Forelimb muscle (tissue), 1 donor: ENCODE data around the gene TRAF3IP3. TPM values are rescaled to one million over a fixed set of nuclear protein-coding genes. Genes with fewer than 3 reads are reported as not detected.

Experiments used
- DNase-seq: peaks from one replicate; pipeline ENCODE4 v3.0.0-alpha.2; 2013; ENCODE audit warnings: low read depth
- polyA plus RNA-seq: library from polyadenylated mRNA; unstranded; fragments of 120-200 nt; gene quantifications from one replicate; pipeline ENCODE4 v1.2.1, GENCODE V29; 2013; ENCODE audit not compliant: insufficient read length

The TRAF3IP3 gene, protein sequence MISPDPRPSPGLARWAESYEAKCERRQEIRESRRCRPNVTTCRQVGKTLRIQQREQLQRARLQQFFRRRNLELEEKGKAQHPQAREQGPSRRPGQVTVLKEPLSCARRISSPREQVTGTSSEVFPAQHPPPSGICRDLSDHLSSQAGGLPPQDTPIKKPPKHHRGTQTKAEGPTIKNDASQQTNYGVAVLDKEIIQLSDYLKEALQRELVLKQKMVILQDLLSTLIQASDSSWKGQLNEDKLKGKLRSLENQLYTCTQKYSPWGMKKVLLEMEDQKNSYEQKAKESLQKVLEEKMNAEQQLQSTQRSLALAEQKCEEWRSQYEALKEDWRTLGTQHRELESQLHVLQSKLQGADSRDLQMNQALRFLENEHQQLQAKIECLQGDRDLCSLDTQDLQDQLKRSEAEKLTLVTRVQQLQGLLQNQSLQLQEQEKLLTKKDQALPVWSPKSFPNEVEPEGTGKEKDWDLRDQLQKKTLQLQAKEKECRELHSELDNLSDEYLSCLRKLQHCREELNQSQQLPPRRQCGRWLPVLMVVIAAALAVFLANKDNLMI
- polyA plus RNA-seq: 3.1 TPM

DNA sequence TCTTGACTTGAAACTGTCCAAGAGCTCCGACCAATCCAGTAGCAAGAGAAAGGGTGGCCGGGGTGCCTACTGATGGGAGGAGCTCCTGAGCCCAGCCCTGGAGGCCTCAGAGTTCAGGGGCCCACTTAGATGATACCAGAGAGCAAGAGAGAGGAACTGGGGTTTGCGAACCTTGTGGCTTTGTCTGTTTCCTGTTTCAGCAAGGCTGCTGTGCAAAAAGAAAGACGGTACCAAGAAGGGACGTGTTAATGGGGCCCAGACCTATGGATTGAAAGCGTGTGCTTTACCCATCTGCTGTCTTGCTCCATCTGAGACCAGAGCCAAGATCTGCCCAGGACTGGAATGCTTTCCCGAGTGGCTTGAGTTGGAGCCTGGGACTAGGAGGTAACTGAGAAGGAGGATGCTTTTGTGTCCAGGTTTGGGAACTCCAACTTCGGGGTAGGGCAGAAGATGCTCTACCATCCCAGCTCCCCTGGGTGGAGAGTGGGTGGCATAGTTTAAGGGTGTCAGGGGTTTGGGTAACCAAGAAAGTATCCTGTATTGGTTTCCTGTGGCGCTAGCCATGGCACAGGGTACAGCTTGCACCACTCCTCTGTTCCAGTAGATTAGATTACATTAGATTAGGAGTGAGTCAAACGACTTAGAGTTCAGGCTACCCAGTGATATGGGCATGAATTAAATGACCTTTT, at the start of gene TRAF3IP3:
Gene TRAF3IP3 (plus strand): TSS at position 128 of the 689 bp plus-strand sequence. CDS start 3,987 bp downstream, outside the sequence.
- no peak for DNase-seq

- DNase-seq: no peak
Measured at GRCh38 chr1:209706622-209707021, 49.2 kb upstream of the TRAF3IP3 start.

DNA sequence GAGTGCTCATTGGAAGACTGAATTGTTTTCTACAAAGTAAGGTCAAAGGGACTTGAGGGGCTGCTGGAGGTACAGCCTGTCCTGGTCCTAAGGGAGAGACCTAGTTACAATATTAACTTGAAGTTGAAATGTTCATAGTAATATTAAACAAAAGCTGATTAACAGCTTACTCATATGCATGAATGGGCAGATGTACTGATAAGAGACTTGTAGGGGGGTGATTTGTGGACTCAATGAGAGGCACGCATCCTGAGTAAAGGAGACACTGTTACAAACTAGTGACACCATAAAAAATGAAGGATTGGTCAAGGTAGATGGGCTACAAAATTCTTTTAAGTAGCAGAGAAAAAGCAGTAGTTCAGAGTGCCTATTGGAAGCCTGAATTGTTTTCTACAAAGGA, 48.5 kb upstream of the TRAF3IP3 start:
- DNase-seq: no peak

DNA sequence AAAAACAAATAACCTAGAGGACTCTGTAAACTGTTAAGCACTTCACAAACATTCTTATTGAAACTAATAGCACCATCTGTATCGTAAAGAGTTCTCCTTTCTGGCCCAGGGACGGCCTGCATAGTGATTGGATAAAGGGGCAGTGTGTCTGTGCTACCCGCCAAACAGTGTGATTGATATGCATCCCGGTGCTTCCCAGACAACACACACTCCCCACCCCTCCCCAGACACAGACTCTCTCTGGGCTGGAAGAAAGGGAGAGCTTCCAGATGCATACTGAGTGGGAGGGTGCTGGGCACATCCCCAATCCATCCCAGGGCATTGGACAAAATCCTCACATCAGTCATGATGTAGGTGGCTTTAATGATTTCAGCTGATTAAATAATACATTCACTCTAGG, 47.6 kb upstream of the TRAF3IP3 start:
- no peak for DNase-seq

DNA sequence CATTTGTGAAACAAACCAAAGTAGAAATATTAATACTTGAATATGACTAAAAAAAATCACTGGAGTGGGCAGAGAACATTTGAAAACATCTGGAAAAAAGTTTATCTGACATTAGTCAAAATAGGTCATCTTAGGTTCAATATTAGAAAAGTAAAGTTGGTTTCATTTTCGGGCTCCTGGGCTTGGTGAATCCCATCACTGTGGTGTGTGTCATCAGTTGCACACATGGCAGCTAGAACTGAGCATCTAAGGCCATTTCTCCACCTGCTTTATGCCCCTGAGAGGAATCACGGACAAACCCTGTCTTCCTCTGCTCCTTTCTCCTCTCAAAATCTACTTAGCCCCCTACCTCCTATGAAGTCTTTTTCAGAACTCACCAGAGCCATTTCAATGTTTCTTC, 45.8 kb upstream of the TRAF3IP3 start:
- no peak for DNase-seq

GRCh38 chr1:209710847-209711246, 45.0 kb upstream of the TRAF3IP3 start:
- no peak for DNase-seq

- DNase-seq: no peak
Measured at GRCh38 chr1:209714338-209714737, 41.5 kb upstream of the TRAF3IP3 start.

DNA sequence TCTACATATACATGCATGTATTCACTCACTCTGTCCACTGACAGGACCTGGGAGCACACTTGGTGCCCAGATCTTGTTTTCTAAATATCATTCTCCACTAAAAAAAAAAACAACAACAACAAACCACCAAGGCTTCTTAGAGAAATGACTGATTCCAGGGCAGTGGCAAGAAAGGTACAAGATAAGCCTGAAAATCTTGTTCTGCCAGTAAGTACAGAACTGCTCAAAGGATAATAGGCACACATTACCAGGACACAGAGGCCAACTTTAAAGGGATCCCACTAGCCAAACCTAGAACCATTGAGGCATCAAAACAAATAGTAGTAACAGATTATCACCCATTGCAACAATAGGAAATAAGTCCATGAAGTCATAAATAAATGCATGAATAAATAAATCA, 40.5 kb upstream of the TRAF3IP3 start:
- no peak for DNase-seq

- no peak for DNase-seq
Measured at GRCh38 chr1:209717818-209718217, 38.0 kb upstream of the TRAF3IP3 start.

DNA sequence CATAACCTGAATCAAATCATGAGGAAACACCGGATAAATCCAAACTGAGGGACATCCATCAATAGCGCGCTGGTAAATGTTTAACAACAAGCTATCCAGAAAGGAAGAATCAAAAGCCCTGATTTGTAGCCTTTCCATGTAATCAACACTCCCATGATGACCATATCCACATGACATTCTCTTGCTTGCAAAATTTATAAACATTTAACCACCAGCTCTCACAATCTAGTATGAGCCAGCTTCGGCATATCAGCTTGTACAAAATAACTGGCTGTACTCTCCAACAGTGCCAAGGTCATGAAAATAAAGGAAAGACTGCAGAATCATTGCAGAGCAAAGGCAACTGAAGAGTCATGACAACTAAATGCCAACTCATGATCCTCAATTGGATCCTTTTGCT, 35.5 kb upstream of the TRAF3IP3 start:
- DNase-seq: no peak

DNA sequence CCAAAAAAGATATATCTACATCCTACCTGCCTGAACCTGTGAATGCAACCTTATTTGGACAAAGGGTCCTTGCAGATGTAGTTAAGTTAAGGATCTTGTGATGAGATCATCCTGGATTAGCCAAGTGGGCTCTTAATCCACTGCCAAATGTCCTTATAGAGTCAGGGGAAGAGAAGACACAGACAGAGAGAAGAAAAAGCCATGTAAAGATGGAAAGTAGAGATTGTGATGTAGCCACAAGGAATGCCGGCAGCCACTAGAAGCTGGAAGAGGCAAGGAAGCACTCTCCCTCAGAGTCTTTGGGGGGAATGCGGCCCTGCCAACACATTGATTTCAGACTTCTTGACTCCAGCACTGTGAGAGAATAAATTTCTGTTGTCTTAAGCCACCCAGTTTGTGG, 35.0 kb upstream of the TRAF3IP3 start:
- DNase-seq: no peak

GRCh38 chr1:209721323-209721722, 34.5 kb upstream of the TRAF3IP3 start:
- no peak for DNase-seq

DNA sequence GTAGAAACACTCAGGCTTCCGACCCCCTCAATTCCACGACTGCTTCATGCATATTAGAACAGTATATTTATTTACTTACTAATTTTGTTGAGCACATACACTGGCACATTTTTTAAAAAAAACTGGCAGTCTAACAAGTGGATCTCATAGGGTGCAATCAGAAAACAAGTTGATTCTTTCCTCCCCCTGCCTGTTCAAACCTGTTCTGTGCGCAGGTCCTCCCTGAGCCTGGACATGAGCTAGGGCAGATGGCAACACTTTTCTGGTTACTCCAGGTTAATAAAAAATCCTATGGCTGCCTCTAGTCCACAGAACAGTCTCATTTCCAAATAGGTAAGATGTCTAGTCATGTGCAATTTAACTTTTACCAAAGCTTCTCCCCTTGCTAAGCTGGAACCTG, 32.6 kb upstream of the TRAF3IP3 start:
- no peak for DNase-seq

GRCh38 chr1:209723756-209724693, 31.8 kb upstream of the TRAF3IP3 start:
- no peak for DNase-seq

- DNase-seq: no peak
Measured at GRCh38 chr1:209727286-209727685, 28.6 kb upstream of the TRAF3IP3 start.

DNA sequence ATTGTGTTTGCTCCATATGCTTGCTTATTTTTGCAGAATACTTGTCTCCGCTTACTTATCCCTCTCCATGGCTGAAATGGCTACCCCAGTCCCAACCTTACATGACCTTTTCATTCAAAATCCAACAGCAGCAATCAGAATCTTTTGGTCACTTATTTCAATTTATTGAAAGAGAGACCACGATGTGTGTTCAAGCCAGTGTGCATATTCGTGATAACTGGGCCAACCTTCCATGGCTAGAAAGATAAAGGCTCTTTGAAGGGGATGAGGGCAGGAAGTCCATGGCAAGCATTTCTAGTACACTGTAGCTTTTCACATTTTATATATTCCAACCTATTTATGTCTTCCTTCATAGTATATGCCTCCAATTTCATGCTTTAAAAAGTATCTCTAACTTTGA, 28.1 kb upstream of the TRAF3IP3 start:
- DNase-seq: no peak

DNA sequence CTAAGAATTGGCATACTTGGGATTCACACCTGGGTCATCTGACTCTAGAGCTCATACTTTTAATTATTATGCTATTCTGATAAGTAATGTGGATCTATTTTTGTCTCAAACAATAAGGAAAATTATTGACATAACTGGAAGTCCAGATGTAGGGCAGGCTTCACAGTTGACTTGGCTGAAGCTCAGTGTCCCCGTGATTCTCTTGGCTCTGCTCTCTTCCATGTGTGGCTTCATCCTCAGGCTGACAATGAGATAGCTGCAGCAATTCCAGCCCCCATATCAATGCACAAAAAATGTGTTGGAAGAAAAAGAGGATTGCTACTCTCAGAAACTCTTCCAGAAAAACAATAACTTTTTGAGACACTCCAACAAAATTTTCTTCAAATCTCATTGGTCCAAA, 27.4 kb upstream of the TRAF3IP3 start:
- DNase-seq: no peak

- DNase-seq: no peak
Measured at GRCh38 chr1:209729436-209729835, 26.4 kb upstream of the TRAF3IP3 start.

DNA sequence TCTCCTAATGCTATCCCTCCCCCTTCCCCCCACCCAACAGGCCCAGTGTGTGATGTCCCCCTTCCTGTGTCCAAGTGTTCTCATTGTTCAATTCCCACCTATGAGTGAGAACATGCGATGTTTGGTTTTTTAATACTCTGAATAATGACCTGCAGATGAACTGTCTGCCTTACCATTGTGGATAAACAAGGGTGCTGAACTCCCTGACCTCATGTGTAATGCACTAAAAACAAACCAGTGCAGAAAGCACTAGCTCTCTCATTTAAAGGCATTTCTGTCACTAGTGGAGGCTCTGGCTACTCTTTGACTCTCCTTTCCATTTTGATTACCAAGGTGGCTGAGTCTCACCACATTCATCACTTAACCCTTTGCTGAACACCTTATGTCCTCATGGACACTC, 23.1 kb upstream of the TRAF3IP3 start:
- DNase-seq: no peak

DNA sequence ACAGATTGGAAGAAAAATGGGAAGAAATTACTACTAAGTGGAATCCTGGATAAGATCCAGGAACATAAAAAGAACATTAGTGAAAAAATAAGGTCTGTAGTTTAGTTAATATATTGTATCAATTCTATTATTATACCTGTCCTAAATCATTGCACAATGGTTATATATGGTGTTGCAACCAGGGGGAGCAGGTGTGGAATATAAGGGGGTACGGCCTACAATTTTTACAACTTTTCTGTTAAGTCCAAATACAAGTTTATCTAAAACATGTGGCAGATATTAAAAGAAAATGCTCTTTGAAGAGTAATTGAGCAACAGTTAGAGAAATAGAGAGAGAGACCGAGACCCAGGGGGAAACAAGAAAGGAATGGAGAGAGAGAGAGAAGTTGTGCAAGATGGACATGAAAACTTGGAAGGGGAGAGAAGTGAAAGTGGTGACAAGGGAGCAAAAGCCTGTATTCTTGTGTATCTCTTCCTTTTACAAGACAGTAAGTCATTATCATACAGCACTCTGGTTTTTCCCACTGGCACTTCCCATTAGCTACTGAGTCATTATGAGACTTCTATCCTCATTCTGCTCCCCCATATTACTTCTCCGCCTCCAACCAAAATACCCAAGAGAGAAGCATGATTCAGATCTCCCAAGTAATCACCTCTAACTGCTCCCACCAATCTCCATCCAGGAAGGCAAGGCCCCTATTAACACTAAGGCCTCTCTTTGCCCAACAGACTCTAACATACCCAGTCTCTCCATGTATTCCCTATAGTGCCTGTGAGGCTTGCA, 22.3 kb upstream of the TRAF3IP3 start:
- DNase-seq: no peak
